ENCODE measurements around the gene FAF1.
"Not testable (repeated sequence)": the region's sequence is repeated elsewhere in the genome, so short reads cannot be mapped to it uniquely, and the experiment has no call there.

The FAF1 gene

GRCh38 chr1:50959913-50960844 lies at the start of gene FAF1:
Gene FAF1 (minus strand): TSS chr1:50960267. CDS start chr1:50959811, 456 bp downstream.
- peak; percentile 95 for DNase-seq

- DNase-seq, result no peak
These were observed 49.3 kb upstream of the FAF1 start for GRCh38 chr1:51009381-51009780.

DNA sequence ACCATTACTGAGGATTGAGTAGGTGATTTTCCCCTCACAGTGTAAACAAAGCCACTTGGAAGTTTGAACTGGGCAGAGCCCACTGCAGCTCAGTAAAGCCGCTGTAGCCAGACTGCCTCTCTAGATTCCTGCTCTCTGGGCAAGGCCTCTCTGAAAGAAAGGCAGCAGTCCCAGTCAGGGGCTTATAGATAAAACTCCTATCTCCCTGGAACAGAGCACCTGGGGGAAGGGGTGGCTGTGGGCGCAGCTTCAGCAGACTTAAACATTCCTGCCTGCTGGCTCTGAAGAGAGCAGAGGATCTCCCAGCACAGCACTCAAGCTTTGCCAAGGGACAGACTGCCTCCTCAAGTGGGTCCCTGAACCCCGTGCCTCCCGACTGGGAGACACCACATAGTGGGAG lies 45.5 kb upstream of the FAF1 start:
- not testable (repeated sequence) for DNase-seq

- no peak for DNase-seq
These were observed 42.4 kb upstream of the FAF1 start for GRCh38 chr1:51002516-51002915.

GRCh38 chr1:51000651-51001050 lies 40.6 kb upstream of the FAF1 start:
- no peak for DNase-seq

DNA sequence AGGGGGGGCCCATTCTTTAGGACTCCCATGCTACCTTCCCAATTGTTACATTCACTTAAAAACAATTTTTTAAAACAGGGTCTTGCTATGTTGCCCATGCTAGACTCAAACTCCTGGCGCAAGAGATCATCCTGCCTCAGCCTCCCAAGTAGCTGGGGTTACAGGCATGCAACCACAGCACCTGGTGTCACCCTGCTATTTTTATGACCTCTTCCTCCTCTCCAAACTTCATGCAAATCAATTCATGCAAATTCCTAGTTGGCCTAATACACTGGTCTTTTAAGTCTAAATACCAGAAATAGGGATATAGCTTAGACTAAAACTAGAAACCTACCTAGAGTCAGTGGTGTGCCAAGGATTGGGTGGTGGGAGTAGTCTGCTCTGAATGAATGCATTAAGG lies 40.1 kb upstream of the FAF1 start:
- no peak for DNase-seq

GRCh38 chr1:50999375-50999774 lies 39.3 kb upstream of the FAF1 start:
- DNase-seq, result not testable (repeated sequence)

GRCh38 chr1:50996083-50996482 lies 36.0 kb upstream of the FAF1 start:
- no peak for DNase-seq

- DNase-seq, result no peak
These were observed 35.6 kb upstream of the FAF1 start for GRCh38 chr1:50995651-50996050.

DNA sequence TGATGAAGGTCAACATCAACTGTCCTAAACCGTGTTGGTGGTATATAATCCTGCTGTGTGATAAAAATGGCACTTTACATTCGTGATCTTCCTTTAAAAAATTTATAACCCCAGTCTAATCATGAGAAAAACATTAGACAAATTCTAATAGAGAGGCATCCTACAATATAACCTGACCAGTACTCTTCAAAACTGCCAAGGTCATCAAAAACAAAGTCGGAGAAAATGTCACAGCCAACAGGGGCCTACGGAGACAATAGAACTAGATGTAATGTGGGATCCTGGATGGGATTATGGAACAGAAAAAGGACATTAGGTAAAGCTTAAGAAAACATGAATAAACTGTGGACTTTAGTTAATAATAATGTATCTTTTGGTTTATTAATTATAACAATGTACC lies 34.9 kb upstream of the FAF1 start:
- DNase-seq, result no peak

- no peak for DNase-seq
These were observed 33.6 kb upstream of the FAF1 start for GRCh38 chr1:50993645-50994044.

DNA sequence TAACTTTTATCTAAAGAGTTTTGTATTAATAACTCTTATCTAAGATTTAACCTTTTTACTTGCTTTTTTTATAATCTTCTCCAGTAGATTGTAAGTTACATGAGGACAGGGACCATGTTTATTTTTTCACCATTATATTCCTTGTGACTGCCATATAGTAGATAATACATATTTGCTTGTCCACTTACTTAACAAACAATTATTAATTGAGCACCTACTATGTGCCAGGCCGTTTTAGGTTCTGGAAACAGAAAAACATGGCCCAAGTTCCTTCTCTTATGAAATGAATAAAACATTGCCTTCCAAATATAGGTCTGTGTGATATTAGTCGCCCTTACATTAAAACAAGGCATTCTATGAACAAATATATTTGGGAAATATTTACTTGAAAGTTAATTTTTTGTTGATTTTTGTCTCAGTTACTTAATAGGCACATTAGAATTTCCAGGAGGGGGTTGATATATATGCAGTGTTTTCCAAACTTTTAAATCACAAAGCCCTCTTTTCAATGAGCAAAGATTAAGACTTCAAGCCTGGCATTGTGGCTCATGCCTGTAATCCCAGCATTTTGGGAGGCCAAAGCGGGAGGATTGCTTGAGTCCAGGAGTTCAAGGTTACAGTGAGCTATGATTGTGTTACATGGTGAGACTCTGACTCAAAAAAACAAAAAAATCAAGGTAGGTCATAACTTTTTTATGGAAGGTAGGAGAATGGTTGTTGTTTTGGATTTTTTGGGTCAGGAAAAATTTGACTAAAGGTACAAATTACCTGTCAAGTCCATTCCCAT lies 32.7 kb upstream of the FAF1 start:
- no peak for DNase-seq

- DNase-seq, result peak; percentile 6
These were observed 29.6 kb upstream of the FAF1 start for GRCh38 chr1:50989694-50990093.

DNA sequence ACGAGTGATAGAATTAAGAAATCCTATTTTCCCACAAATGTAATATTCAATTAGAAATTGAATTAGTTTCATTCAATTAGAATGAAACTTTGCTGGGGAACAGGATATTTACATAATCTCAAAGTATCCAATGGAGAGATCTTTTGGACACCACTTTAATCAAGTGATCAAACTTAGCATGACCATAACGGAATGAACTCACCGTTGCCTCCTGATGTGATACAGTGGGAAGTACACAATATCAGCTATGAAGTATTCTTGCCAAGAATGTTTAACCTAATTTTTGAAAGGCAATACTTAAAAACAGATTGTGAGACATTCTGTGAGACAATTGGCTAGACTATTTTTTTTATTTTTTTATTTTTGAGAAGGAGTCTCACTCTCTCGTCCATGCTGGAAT lies 26.6 kb upstream of the FAF1 start:
- no peak for DNase-seq

DNA sequence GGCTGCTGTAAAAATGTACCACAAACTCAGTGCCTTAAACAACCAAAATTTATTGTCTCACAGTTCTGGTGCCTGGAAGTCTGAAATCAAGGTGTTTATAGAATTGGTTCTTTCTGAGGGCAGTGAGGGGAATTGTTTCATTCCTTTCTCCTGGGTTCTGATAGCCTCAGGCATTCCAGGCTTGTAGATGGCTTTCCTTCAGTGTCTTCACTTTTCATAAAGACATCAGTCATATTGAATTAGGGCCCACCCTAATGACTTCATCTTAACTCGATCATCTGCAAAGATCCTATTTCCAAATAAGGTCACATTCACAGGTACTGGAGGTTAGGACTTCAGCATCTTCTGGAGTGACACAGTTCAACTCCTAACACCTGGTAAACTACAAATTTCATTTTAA lies 25.0 kb upstream of the FAF1 start:
- DNase-seq, result no peak

DNA sequence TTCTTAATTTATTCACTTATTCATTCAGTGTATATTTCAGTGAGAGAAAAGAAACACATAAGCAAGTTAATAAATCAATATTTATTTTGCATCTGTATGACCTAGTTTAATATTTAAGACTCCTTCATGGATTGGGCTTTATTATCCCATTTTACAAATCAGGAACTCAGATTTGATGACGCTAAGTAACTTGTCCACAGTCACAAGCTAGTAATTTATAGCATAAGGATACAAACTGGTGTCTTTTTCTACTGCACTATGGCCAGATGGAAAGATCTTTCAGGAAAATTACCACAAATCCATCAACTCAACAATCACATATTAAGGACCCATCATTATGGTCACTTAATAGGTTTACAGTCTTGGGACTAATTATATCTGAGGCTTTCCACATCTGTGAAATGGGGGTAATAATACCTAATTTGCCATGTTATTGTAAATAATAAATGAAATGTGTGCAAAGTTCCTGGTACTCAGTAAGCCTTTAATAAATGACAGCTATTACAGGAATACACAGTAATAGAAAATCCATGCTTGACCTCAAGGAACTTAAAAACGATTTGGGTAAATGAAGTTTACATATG lies 23.2 kb upstream of the FAF1 start:
- no peak for DNase-seq

GRCh38 chr1:50982611-50983010 lies 22.5 kb upstream of the FAF1 start:
- no peak for DNase-seq

DNA sequence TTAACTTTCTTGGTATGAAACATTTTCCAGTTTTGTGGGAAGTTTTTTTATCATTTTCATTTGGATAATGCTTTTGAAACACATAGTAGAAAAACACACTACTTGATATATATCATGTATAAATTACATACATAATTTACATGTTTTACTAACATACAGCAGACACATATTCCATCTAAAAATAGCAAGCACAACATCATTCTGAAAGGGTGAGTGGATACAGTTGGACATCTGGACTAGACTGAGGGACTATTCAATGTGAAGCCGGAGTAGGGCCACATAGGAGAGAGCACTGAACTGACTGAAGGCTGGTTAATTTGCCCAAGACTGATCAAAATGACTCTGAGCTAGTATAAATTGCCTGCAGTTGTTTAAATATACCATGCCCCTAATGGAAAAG lies 21.7 kb upstream of the FAF1 start:
- DNase-seq, result no peak

GRCh38 chr1:50980505-50980904 lies 20.4 kb upstream of the FAF1 start:
- no peak for DNase-seq

DNA sequence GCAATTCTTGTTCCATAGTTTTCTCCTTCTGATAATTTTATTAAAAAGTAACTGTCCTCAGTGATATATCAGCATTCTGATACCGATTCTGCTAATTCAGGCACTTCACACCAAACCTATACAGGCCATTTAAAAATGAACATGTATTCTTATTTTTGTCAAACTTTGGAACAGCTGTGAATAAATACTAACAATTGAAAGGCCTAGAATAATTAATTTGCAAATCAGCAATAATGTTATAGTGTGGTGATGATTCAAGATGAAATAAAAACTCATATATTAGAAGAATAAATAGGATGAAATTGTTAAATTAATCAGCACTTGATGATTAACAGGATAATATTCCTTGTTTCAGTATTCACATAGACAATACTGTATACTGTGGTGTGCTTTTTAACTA lies 19.9 kb upstream of the FAF1 start:
- no peak for DNase-seq

- peak; percentile 9 for DNase-seq
These were observed 19.1 kb upstream of the FAF1 start for GRCh38 chr1:50978852-50979781.

DNA sequence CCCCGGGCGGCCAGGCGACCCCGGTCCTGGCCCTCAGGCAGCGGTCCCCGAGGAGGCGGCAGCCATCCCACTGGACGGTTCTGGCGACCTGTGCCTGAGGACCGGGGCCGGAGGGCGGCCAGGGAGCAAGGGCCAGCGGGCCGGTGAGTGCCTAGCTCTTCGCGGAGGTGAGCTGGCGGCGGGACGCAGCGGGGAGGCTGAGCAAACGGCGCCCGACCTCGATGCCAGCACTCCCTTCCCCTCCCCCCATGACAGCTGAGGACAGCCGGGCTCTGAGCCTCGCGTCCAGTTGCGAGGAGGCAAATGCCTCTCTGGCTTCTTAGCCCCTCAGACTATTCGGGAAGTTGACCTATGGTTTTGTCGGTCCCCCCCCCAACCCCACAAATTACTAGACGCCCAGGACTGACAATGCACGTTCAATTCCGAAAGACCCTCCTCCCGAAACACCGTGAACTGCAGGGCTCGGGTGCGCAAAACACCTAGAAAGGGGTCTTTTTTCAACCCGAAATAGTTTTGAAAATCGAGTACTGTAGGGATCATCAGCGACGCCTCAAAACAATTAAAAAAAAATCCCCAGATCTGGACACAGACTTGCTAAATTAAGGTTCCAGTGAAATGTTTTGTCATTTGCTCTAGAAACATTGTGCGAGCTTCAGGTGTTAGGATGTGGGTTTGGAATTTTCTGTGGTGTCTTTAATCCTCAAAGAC lies 18.2 kb upstream of the FAF1 start:
- DNase-seq, result peak; percentile 38

All from T1000 (cell line).